Transverse colon (tissue), 3 donors: ENCODE results near the gene NRN1L.

ENCODE experiments used
- POLR2A ChIP-seq: fragments of 450-650 bp; IDR thresholded peaks from one replicate; pipeline ENCODE4 v1.6.1; 2016; ENCODE audit warnings: antibody characterized with exemption, mild to moderate bottlenecking, moderate library complexity
- POLR2AphosphoS5 ChIP-seq, 3 donors: sonication (generic); formaldehyde crosslinking; IDR thresholded peaks; one replicate each; pipeline ENCODE4 v1.6.1; 2016; ENCODE audit warnings: antibody characterized with exemption in 3 of 3

- TF ChIP-seq POLR2A (no peak), POLR2AphosphoS5 (IDR thresholded peaks at IDR 0.05) (no peak)
Observed at GRCh38 chr16:67885976-67886375, 1.3 kb downstream of the NRN1L start.
